Fibroblast of mammary gland (primary cell): ENCODE results near the gene PYGM.

ENCODE experiments used
- DNase-seq: peaks from one replicate; pipeline ENCODE4 v3.0.0-alpha.2; 2010; ENCODE audit warnings: low read depth
- H3K4me3 ChIP-seq: 2 replicates; pipeline ENCODE4 v1.5.1; 2011; ENCODE audit warnings: low read depth, mild to moderate bottlenecking, low read length, moderate library complexity; ENCODE audit not compliant: control insufficient read depth
- CTCF ChIP-seq: conservative IDR thresholded peaks from 2 replicates; pipeline ENCODE4 v1.5.1; 2011; ENCODE audit warnings: low read depth, low read length, inconsistent platforms; ENCODE audit not compliant: control insufficient read depth, insufficient read depth

Gene PYGM

GRCh38 chr11:64715756-64716472 is 43.9 kb downstream of the PYGM start:
- no peak overlapping the region for H3K4me3 ChIP-seq

GRCh38 chr11:64715110-64715509 is 44.7 kb downstream of the PYGM start:
- no peak for DNase-seq
- no peak overlapping the region for H3K4me3 ChIP-seq
- TF ChIP-seq CTCF: no peak

More at GRCh38 chr11:64715756-64716472, 43.9 kb downstream of the PYGM start:
- DNase-seq: no peak
- TF ChIP-seq CTCF: no peak

- H3K4me3 ChIP-seq: no peak overlapping the region
- TF ChIP-seq CTCF: no peak
- no peak for DNase-seq
Measured at GRCh38 chr11:64714666-64715065, 45.1 kb downstream of the PYGM start.

- no peak for DNase-seq
- no peak for TF ChIP-seq CTCF
- H3K4me3 ChIP-seq: no peak overlapping the region
Measured at GRCh38 chr11:64713781-64714363, 45.9 kb downstream of the PYGM start.

GRCh38 chr11:64713016-64713707 is 46.6 kb downstream of the PYGM start:
- DNase-seq: peak; percentile 21
- TF ChIP-seq CTCF: no peak
- no peak overlapping the region for H3K4me3 ChIP-seq

- no peak overlapping the region for H3K4me3 ChIP-seq
- TF ChIP-seq CTCF: no peak
- DNase-seq: no peak
Measured at GRCh38 chr11:64712430-64713015, 47.3 kb downstream of the PYGM start.
